NCI-H524 treated with DMSO at 0.1 percent for 48 hours (cell line): ENCODE results near the gene ZNF175.

Experiments used
- DNase-seq: peaks from one replicate; lab custom pipeline; 2025; lab: John Stamatoyannopoulos, UW

Gene ZNF175

DNA sequence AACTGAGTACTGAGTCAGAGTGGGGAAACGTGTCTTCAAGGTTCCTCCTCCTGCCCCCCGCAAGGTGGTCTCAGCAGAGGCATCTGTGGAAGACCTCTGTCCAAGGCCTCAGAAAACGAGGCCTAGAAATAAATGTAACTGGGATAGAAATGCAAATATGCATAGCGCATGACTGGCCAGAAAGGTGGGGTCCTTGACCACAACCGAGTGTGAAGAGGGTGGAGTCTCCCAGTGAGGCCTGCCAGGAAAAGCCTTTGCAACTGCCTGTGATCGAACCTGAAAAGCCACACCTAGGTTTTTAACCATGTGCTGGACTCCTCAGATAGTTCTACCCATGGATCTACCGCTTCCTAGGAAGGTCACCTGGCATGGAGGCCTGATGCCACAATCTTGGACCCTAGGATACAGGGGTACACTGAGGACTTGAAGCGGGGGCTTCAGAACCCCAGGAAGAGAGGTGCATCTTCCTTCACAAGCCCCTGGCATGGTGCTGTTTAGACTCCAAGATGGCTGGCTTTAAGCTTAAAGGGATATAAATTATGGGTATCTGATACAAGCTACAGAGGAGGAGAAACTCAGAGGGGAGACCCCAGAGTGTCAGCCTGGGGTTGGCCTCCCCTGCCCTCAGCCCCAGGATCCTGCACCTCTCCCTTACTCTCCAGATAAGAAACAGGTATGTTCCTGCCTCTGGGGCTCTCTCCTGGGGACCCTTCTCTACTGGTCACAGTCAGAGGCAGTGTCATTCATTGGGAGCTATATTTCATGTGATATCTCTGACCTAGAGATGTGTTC lies 21.4 kb upstream of the ZNF175 start:
- no peak for DNase-seq

DNA sequence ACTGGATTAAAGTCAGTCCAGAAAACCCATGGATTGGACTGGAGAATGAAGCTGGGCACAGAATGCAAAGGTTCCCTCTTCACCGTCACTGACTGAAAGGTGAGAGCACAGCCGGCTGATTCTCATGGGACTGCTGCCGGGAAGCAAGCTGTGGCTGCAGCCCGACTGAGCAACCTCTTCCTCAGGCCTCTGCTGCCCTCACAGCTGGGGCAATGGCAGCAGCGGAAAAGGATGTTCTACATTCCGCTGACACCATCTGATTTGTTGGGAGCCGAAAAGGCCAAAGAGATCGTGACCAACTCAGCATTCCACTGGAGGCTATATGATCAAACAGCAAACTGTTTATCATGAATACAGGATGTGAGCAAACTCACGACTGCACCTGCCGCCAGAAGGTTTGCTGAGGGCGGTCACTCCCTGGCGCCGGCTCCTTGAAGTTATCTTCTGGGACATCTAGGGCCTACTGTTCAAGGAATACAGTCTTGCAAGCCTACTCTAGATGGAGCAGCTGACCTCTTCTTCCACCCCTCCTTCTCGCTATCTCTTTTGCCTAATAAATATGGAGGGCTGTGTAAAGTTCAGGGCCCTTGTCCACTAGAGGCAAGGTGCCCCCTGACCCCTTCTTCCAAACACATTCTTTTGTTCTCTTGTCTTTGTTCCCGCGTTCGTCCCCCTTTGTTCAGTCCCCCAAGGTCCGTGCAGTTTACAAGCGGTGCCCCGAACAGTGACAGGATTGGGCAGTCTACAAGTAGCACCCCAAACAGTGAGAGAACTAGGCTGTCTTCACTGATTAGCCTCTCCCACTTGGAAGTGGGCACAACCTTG lies 20.0 kb upstream of the ZNF175 start:
- DNase-seq, result no peak

DNA sequence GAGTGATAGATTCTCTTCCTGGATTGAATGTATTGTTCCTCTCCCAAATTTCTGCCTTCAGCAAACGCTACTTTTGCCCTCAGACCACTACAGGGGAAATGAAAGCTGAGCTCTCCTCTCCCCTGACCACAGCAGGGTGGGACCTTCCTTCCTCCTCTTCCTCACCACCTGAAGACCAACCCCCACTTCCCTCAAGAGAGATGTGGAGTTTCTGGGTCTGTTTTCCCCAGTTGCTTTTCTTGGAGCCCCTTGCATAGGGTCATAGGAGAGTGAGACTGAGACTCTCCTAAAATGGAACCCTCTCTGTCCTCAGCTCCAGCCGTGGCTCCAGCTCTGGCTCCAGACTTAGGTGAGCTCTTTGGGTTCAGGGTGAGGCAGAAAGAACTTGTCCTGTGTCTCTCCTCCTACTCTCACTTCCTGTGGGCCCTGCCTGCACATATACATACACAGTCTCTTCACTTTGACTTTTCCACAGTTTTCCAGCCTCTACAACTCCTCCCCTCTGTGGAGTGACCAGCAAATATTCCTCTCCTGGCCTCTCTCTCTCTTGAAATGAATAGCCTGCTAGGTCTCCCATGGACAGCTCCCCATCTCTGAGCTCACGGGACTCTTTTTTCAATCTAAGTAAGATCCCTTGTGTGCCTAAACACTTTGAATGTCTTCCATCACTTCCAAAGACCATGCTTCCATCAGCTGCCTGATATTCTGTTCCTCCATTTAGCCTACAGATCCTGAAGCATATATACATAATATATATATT lies 19.2 kb upstream of the ZNF175 start:
- no peak for DNase-seq

DNA sequence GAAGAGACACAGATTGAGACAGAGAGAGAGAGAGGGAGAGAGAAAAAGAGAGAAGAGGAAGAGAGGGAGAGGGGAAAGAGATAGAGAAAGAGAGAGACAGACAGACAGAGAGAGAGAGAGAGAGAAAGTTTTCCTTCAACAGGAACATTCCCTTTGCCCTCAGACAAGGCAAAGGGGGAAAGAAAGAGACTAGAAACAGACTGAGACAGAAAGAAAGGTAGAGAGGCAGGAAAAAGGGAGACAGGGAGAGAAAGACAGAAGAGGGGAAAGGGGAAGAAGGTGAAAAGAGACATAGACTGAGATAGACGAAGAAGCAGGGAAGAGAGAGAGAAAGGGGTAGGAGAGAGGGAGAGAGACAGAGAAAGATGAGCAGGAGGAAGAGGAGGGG lies 18.5 kb upstream of the ZNF175 start:
- no peak for DNase-seq

DNA sequence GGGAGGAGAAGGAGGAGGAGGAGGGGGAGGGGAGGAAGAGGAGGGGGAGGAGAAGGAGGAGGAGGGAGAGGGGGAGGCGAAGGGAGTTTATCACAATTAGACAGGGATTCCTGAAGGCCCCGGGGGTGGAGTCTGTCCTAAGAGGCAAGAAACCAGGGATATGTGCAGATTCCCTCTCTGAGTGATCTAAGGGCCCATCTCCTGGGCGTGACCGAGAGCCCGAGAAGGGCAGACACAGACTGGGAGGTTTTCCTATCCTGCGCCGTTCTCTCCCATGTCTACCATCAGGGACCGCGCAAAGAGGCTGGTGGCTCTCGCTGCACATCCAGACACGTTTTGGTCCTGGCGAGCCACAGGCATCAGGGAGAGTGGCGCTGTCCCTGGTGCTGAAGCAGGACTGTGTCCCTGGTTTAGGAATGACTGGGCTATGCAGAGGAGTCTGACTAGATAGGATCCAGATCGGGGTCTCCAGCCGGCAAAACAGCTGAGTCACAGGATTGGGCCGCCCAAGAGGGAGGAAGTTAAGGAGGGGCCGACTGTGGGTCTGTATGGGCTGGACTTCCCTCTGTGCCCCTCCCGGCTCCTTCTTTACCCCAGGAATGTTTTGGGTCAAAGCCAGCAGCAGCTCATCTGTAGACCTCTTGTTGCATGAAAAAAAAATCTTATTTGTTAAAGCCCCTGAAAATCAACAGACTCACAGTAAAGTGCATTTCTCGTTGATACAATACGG lies 17.9 kb upstream of the ZNF175 start:
- no peak for DNase-seq

DNA sequence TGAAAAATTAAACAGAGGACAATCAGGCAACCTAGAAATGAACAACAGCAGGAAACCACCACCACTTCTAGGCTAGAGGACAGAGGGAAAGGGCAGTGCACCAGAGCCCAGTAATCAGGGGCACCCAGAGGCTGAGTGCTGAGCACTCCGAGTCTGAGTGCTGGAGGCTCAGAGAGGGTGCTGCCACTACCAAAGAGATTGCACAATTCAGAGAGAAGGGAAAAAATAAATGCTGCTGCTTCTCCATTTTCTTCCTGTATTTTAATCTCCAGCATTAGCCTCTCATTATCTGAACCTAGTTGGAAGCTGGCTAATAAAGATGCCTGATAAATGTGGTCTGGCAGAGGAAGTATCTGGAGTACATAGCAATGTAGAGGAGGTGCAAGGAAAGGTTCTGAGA lies 11.8 kb upstream of the ZNF175 start:
- DNase-seq, result no peak

DNA sequence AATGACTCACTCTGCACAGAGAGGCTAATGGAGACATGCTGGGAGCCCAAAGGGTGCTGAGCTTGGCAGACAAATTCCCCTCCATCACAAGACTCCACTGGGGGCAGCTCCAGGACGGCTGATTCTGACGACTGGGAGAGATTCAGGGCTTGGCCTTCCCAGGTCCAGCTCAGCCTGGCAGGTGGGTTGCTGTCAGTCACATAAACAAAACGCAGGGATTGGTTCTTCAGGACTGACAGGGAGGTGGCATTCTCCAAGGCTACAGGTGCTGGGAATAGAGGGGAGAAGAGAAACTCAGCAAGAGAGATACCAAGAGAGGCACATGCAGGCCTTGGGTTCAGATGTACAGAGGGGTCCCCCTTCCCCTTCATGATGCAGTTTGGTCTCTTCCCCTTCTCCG lies 10.7 kb upstream of the ZNF175 start:
- no peak for DNase-seq

DNA sequence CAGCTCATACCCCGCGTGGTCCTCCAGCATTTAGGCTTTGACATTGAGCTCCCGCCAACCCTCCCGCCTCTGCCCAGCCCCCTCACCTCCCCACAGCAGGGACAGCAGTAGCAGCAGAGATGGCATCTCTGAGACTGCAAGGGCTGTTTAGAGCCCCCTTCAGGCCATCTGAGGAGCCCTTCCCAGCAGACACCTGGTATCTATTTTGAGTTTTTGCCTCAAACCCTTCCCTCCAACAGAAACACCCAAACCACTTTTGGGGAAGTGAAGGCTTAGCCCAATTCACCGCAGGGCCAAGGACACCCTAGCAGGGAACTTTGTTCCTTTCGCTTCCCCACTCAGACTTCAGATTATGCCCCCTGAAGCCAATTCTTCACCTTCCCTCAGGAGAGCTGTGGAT lies 6.3 kb upstream of the ZNF175 start:
- DNase-seq, result no peak

DNA sequence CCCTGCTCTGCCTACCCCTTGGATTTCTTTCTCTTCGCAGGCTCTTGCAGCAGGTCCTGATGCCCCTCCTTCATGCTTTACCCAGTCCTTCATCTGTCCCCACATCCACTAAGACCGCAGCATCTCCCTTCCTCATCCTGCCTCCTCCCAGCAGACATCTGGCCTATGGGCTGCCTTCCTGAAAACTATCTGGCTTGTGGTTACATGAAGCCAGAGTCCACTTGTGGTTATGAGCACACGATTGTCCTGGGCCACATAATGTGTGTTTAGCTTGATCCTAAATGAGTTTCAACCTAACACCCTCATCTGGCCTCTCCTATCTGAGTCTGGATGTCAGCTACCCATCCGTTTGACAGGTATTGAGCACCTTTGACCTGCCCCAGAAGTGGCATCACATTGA lies 5.5 kb upstream of the ZNF175 start:
- DNase-seq, result no peak

DNA sequence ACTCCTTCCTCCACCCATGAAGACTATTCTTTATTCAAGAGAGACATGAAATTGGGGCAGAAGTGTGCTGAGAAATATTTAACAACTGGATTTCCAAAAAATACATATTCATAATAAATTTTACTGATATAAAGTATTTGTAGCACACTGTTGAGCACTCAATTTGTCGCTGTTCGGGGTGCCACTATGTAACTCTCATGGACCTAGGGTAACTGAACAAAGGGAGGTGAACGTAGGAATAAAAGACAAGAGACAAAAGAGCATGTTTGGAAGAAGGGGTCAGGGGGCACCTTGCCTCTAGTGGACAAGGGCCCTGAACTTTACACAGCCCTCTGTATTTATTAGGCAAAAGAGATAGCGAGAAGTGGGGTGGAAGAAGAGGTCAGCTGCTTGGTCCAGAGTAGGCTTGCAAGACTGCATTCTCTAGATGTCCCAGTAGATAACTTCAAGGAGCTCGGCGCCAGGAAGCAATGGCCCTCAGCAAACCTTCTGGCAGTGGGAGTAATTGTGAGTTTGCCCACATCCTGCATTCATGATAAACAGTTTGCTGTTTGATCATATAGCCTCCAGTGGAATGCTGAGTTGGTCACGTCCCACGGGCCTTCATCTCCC lies 4.5 kb upstream of the ZNF175 start:
- DNase-seq, result no peak

DNA sequence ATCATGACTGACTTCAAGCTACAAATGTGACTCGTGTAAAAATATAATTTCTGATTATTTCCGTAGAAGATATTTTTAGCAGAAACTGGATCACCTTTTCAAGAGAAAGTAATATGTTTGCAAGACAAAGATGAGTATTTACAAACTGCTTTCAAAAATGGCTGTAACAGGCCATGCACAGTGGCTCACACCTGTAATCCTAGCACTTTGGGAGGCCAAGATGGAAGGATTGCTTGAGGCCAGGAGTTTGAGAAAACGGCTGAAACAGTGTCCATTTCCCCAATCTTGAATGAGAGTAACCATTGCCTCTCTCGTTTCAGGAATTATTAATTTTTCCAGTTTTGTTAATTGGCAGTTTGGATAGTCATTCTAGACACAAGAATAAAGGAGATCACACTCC lies 3.5 kb upstream of the ZNF175 start:
- DNase-seq, result no peak

DNA sequence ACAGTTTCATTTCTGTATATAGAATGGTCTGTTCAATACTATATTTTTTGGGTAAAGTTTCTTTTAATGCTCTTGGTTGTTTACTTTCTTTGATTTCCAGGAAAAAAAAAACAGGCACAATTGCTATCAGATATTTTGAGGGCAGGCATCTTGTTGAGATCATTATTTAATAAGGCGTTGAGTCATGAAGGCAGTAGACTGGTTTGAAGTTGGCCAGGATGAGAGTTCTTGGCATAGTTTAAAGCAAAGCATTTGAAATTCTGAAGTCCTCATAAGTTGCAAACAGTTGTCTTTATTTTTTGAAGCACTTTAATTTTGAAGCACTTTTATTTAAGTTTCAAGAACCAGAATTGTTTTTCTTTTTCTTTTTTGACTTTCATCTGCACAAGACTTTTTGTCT lies 2.6 kb upstream of the ZNF175 start:
- DNase-seq, result no peak

DNA sequence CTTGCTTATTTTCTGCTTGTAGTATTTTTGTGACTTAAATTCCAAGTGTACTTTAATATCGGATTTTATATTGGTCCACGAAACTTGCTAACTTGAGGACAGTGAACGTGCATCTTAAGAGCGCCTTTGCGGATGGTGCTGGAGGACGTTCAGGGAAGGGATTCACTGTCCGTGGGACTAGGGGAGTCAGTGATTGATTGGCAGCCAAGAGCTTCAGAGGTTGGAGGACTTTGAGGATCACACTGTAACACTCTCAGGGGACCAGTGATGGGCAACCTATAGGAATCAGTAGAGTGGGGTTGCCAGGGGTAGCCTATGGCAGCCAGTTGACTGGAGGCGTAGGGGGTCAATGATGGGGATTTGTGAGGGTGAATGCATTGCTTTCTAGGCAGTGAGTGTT lies 516 bp downstream of the ZNF175 start:
- DNase-seq, result no peak

DNA sequence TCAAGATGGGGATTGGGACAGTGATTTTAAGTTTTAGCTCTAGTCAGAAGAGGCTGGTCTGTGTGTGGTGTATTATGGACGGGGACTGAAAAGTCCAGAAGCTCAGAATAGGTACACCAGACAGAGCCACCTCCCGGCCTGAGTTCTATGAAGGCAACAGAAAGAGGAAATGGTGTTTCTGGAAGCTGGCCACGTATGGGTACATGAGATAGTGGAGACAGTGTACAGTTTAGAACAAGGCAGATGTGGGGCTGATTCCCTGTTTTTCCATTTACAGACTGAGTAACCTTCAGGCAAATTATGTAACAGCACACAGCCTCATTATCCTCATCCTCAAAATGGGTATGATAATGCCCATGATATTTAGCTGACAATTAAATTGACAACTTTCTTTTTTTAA lies 1.3 kb downstream of the ZNF175 start:
- no peak for DNase-seq

DNA sequence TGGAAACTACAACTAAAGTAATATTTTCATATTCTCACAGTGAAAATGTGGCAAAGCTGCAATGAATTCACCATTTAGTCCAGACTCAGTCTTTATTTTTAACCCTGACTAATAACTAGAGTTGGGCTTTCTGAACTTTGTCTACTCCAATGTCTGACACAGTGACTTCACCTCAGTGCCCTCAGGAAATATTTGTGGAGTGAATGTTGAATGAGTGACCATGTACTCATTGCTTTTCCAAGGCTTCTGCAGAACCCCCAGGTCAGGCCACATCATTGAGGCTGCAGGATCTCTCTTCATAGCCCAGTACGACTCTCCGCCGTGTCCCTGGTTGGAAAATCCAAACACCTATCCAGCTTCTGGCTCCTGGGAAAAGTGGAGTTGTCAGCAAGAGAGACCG lies 1.8 kb downstream of the ZNF175 start:
- DNase-seq, result no peak

DNA sequence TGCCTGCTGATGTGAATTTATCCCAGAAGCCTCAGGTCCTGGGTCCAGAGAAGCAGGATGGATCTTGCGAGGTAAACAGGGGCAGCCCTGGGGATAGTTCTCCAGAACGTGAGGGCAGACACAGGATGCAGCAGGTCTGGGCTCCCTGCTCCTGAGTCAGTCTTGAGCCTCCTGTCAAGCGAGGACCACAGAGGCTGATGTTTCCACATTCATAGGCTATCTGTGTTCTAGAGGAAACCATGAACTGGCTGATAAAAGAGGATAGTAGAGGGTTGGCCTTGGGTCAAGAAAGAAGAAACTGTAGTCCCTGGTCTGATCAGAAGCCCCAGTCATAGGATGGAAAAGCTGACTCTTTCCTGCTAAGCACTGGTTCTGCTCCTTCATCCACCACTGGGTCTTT lies 2.2 kb downstream of the ZNF175 start:
- no peak for DNase-seq

DNA sequence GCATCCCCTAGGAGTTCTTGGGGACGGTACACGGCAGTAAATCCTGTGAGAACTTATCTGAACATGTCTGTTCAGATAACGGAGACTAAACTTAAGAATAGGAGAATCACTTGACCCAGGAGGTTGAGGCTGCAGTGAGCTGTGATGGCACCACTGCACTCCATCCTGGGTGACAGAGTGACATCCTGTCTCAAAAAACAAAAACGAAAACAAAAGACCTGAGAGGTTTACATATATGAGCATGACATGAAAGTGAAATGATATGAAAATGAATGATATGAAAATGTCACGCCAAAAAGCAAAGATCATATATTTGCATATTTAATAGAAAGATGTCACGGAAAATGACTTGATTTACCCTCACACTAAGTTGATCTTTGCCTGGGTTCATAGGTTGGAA lies 5.8 kb downstream of the ZNF175 start:
- no peak for DNase-seq

DNA sequence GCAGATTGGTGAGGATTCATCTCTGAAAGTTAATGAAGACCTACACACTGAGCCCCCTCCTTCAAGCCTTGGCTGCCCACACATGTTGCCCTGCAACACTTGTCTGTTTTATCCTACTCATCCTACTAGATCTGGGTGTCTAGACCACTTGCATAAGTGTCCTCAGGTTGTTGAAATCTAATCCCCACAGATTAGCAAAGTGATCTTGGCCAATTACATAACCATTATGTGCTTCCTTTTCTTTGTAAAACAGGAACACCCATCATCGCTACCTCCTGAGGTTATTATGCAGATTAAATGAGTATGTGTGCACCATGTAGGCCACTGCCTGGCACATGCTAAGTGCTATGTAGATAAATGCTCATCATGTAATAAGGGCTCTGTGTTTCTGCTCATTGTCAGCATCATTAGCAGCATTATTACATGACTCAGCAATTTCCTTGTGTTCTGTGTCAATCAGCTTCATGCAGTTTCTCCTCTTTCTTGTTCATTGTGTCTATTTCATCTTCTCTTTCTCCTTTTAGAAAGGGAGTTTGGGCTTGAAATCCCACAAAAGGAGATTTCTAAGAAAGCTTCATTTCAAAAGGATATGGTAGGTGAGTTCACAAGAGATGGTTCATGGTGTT lies 15.1 kb downstream of the ZNF175 start:
- DNase-seq, result no peak

DNA sequence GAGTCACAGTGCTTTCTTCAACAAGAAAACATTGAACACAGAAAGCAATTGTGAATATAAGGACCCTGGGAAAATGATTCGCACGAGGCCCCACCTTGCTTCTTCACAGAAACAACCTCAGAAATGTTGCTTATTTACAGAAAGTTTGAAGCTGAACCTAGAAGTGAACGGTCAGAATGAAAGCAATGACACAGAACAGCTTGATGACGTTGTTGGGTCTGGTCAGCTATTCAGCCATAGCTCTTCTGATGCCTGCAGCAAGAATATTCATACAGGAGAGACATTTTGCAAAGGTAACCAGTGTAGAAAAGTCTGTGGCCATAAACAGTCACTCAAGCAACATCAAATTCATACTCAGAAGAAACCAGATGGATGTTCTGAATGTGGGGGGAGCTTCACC lies 15.7 kb downstream of the ZNF175 start:
- DNase-seq, result no peak

DNA sequence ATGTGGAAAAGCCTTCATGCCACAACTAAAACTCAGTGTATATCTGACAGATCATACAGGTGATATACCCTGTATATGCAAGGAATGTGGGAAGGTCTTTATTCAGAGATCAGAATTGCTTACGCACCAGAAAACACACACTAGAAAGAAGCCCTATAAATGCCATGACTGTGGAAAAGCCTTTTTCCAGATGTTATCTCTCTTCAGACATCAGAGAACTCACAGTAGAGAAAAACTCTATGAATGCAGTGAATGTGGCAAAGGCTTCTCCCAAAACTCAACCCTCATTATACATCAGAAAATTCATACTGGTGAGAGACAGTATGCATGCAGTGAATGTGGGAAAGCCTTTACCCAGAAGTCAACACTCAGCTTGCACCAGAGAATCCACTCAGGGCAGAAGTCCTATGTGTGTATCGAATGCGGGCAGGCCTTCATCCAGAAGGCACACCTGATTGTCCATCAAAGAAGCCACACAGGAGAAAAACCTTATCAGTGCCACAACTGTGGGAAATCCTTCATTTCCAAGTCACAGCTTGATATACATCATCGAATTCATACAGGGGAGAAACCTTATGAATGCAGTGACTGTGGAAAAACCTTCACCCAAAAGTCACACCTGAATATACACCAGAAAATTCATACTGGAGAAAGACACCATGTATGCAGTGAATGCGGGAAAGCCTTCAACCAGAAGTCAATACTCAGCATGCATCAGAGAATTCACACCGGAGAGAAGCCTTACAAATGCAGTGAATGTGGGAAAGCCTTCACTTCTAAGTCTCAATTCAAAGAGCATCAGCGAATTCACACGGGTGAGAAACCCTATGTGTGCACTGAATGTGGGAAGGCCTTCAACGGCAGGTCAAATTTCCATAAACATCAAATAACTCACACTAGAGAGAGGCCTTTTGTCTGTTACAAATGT lies 16.4 kb downstream of the ZNF175 start:
- DNase-seq, result no peak
